Nucleus accumbens (tissue), 56 donors: ENCODE measurements around the gene CEP112.

Source experiments
- DNase-seq, 56 donors: peaks; one replicate each; lab custom pipeline; 2025; lab: John Stamatoyannopoulos, UW

CEP112 gene

DNA sequence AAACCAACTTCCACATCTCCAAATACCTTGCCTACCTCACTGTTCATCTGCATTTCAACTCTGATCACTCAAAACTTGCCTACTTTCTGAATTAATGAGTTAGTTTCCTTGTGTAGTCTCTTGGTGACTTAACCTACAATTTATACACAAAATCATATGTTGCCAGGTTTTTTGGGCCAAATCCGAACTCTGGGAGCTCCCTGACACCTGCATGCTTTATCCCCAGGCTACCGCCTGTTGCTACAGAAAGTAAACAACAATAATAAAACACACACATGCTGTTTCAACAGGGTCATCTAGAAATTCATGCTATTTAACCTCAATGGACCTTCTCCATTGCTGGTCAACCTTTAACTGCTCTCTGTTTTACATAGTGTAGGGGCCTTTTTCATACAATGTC, 526.0 kb downstream of the CEP112 start:
- DNase-seq = no peak

DNA sequence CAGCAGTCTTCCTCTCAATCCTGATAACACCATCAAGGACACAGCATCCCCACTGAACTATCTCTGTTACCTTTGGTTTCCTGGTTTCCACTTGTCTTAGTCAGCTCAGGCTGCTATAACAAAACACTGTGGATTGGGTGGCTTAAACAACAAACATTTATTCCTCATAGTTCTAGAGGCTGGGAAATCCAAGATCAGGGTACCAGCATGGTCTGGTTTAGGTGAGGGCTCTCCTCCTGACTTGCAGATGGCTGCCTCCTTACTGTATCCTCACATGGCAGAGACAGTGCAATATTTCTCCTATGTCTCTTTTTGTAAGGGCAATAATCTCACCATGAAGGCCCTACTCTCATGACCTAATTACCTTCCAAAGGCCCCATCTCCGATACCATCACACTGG, 527.2 kb downstream of the CEP112 start:
- DNase-seq = no peak

- no peak for DNase-seq
Measured at GRCh38 chr17:65664266-65664665, 527.7 kb downstream of the CEP112 start.

- no peak for DNase-seq
Measured at GRCh38 chr17:65662196-65662595, 529.7 kb downstream of the CEP112 start.

- DNase-seq = no peak
Measured at GRCh38 chr17:65660947-65661346, 531.0 kb downstream of the CEP112 start.

- no peak for DNase-seq
Measured at GRCh38 chr17:65660078-65660477, 531.9 kb downstream of the CEP112 start.

DNA sequence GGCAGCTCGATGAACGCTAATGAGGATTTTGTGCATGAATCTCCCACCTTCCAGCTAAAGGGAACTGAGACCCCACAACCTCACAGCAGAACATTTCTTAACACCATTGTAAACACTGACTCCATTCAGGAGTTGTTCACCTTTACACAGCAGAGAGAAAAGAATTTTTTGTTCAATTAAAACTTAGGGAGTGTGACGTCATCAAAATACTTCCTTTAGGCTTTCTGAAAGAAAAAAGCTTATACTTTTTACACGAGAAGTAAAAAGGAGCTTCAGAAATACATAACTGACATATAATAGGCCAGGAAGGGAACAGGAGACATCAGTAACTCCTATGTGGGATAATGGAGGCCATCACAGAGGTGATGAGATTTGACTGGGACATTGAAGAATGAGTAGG, 532.4 kb downstream of the CEP112 start:
- DNase-seq = no peak

DNA sequence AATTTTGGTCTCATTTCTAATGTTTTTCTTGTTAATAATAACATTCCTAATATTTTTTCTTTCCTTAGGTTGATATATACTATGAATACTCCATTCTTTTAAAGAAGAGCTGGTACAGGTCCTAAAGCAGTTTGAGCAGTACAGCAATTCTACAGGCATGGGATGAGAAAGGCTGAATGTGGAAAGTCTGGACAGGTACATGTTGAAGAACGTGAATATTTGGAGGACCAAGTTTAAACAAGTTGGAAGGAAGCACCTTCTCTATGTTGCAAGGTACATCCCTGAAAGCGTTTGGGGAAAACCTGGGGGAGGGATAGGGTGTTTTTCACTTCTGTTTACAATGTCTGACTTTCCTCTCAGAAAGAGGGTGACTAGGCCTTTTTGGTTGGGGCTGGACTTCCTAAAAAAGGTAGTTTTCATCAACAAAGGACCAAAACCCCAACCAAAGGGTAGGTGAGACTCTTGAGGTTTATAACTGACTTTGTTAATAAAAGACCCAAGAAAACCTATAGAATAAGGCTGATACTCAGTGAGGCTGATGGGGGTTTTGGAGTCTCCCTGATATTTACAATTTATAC, 534.6 kb downstream of the CEP112 start:
- no peak for DNase-seq

DNA sequence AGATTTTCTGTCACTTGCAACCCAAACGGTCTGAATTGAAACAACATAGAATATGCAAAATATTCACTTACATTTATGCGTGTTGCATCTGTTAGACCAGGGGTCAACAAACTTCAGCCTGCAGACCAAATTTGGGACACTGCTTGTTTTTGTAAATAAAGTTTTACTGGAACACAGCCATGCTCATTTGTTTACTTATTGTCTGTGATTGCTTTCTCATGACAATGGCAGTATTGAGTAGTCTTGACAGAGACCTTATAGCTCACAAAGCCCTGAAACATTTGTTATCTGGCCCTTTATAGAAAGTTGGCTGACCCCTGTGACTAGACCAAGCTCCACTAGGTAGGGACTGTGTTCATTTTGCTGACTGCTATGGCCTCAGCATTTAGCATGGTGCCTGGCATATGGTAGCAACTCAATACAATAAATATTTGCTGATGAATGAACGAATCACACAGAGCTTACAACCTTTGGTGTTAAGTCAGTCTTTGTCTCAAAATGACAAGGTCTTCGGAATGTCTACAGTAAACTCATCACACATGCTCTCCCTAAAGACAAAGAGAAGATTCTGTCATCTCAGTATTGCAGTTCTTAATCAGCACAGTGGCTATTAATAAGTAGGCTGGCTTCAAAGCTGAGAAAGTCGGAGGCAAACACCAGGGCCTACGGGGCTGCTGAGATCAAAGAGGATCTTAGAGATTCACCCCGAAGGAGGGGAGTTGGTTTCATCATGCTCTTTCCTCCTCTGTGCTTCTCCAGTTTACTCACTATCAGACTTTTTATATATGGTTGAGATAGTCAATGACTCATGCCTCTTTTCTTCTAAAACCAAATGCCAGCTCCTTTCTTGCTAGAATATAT, 535.3 kb downstream of the CEP112 start:
- DNase-seq = no peak

DNA sequence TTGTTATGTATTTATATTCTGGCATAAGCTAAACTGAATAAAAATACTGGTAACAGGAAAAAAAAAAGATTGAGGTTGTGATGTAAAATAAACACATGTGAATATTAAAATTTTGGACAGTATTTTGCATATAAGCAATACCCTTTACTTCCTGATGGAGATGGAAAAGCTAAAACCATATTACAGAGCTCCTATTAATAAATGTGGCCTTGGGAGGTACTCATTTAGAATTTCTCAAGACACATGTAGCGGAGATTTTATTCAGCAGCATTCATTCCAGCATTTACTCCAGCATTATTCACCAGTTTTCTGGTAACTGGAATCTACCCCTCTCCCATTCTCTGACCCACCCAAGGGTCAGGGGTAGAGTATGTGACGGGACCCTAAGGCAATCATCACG, 536.2 kb downstream of the CEP112 start:
- no peak for DNase-seq

DNA sequence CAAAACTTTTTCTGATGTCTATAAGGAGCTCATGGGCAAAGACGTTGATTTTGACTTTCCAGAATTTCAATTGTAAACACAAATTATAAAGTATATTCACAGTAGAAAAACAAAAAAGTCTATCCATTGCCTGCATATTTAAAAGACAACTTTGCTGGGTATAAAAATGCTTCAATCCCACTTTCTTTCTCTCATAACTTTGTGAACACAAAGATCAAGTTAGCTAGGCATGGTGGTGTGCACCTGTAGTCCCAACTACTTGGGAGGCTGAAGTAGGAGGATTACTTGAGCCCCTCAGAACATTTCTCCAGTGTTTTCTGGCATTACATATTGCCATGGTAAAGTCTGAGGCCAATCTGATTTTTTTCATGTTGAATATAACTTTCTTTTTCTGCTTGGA, 547.4 kb downstream of the CEP112 start:
- no peak for DNase-seq

DNA sequence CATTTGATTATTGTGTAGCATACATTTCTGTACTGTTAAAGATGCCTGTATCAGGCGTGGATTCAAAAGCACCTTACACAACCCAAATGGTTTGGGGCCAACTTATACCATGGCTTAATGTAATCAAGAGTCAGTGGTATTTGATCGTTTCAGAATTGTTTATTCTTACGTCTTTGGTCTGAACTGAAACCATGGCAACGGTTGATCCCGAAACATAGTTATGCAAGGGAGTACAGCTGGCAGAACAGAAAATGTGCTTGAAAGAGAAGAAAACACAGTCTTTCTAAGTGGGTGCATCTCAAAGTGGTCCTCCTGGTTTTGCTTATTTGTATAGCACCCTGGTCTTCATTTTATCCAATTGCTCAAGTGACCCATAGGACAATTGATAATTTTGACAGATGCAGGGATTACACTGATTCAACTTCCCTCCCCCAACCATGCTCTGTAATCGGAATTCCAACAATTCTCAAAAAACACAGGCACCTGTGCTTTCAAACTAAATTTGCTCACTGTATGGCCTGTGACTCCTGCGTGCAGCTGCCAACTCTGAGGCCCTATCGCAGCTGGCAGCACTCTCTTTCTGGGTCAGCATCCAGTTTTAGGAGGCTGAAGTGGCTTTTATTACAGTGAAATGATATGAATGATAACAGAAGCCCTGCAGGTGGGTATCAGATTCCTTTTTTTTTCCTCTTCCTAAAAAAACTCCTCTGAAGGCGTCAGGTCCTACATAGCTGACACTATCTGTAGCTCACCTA, 553.5 kb downstream of the CEP112 start:
- DNase-seq = peak in 1 of 56 donors; percentile 8

DNA sequence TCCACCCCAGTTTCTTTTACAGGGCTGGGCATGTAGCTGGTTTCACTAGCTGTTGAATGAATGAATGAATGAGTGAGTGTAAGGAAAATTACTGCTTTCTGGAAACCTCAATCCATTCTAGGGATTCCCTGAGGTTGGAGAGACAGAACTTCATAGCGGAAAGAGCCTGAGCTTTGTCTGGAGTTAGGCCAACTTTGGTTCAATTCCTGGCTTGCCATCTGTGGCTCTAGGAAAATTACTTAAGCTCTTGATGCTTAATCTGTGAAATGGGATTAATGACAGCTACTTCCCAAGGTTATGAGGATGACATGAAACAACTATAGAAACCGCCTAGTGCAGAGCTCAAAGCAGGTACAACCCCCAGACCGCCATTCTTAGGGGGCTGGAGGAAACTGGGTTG, 554.1 kb downstream of the CEP112 start:
- DNase-seq = no peak

DNA sequence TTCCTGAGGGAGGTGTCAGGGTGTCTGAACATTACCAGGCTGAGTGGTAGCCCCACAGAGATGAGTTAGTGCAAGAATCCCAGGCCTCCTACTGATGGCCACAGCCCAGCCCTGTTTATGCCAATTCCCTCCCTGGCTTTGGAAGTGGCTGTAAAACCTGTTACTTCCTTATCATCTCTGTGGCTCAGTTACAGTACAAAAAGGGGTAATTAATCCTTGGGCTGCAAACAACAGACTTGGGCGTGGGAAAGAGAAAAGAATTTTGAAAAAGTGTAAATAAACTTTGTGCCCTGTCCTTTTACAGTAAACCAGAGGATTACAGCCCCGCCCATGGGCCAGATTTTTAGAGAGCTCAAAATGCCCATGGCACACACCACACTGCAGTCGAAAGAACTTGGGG, 557.4 kb downstream of the CEP112 start:
- DNase-seq = no peak

DNA sequence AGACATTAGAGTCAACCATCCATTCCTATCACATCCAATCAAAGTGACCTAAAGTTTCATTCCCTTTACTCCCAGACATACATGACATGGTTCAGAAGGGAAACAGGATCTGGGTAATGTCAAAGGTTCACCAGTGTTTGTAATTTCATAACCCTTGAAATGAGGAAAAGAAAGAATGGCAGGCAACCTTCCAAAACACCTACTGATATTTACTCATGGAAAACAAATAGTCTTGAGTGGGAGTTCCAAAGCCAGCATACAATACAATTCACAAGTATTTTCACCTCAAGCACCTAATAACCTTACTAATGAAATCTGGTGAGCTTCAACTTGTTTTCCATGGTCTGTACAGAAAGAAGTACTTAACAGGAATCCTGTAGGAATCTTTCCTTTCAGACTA, 557.9 kb downstream of the CEP112 start:
- DNase-seq = no peak

GRCh38 chr17:65633146-65633881, 558.6 kb downstream of the CEP112 start:
- no peak for DNase-seq

- no peak for DNase-seq
Measured at GRCh38 chr17:65630502-65630901, 561.4 kb downstream of the CEP112 start.

- DNase-seq = no peak
Measured at GRCh38 chr17:65629234-65629690, 562.7 kb downstream of the CEP112 start.

DNA sequence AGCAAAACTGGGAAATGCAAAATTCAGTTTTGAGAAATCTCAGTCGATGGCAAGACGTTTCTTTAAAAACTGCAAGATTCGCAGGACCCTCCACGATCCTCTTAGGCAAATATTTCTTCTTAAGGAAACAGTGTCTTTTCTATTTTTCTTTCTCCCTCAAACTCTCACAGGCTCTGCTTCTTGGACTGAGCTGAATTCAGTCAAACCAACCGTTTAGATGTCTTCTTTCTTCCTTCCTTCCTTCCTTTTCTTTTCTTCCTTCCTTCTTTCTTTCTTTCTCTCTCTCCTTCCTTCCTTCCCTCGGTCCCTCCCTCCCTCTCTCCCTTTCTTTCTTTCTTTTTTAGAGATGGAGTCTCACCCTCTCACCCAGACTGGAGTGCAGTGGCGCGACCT, 563.3 kb downstream of the CEP112 start:
- no peak for DNase-seq

DNA sequence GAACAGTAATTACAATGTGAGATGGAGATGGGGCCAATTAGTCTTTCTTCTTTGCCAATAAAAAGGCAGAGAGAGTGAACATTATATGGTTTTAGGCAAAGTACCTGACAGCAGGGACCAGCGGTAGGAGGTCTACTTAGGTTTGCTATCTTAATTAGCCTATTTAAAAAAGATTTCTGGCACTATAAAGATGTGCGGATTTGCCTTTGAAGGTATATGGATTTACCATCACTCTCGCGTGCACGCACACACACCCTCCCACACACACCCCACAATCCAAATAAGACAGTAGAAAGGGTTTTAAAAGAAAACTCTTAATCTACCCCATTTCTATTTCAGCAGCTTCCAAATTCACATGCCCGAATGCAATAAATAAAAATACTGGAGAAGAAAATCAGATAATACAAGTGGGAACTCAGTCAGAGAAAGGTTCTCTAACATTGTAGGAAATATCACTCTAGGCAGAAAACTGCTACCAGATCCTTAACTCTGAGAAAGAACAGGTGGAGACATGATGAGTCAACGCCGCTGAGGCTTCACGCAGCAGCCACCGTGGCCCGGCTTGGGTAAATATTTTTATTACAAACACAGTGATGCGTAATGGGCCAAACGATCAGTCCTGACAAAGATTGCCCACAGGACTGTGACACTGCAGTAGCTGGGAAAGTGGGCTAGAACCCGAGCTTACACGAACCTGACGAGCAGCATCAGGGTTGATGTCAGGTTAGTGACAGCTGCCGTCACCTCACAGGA, 563.9 kb downstream of the CEP112 start:
- peak in 9 of 56 donors; percentile 1 to 20 (median 4) for DNase-seq
